Measurements from ENCODE around the gene MSLN. TPM values are rescaled to one million over a fixed set of nuclear protein-coding genes. Genes with fewer than 3 reads are reported as not detected.

MSLN gene
- total RNA-seq, 3 donors from 2014 or later (not counting 1 experiment from before 2014, with no cell fraction given), result not detected

- ATAC-seq (no peak), DNase-seq (no peak)
- TF ChIP-seq CTCF (IDR thresholded peaks at IDR 0.05), result no peak
- WGBS (ENCODE audit: insufficient coverage), result 96% methylated on average over 46 of the region's 46 CpGs
- H3K9me3 Mint-ChIP-seq, result no peaks in the 10 kb centered on the region
- no peaks in the 10 kb centered on the region for H3K27me3 ChIP-seq (ENCODE audit: control insufficient read depth, insufficient read depth, low read length)
- H3K36me3 Mint-ChIP-seq, result no peaks in the 10 kb centered on the region
- H3K4me3 Mint-ChIP-seq, result no peak overlapping the region
- H3K27ac ChIP-seq (ENCODE audit: low read length), result no peak overlapping the region
- intact Hi-C loops (cut with micrococcal nuclease), result no loop called here
- no peaks in the 10 kb centered on the region for H3K9me3 ChIP-seq (ENCODE audit: control insufficient read depth, insufficient read depth, low read length)
- H3K4me1 ChIP-seq (ENCODE audit: control insufficient read depth, insufficient read depth, low read length), result peaks cover 15% of the 10 kb centered on the region
- H3K27ac Mint-ChIP-seq, result no peak overlapping the region
- no peaks in the 10 kb centered on the region for H3K36me3 ChIP-seq (ENCODE audit: control insufficient read depth, insufficient read depth, low read length)
- H3K4me3 ChIP-seq (ENCODE audit: low read length), result no peak overlapping the region
- H3K4me1 Mint-ChIP-seq, result peaks cover 0 to 4% of the 10 kb centered on the region in 2 donors
- no peaks in the 10 kb centered on the region for H3K27me3 Mint-ChIP-seq (ENCODE audit: low read depth in 2 of 2)
Observed at GRCh38 chr16:792221-792995, 31.9 kb downstream of the MSLN start.

DNA sequence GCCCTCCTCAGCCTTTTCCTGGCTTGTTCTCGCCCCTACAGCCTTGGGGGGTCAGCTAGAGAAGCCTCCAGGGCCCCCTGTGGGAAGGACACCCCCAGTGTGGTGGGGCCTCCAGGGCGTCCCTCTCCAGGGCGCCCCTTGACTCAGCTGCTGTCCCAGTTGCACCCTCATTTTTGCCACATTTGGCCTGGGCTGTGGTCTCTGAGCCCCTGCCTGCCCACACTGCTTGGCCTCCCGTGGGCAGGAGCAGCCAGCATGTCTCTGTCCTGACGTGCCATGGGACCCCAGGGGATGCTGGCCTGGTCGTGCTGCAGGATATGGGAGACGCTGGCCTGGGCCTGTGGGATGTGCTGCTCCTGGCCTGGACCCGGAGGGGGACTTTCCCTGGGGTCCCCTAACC is 32.9 kb downstream of the MSLN start:
- no peak for DNase-seq
- Mint-ChIP-seq H3K36me3 (no peaks in the 10 kb centered on the region), H3K9me3 (no peaks in the 10 kb centered on the region), H3K4me1 (no peaks in the 10 kb centered on the region), H3K27me3 (ENCODE audit: low read depth in 2 of 2) (peaks cover 0 to 3% of the 10 kb centered on the region in 2 donors), H3K4me3 (no peak overlapping the region), H3K27ac (no peak overlapping the region)
- no peaks in the 10 kb centered on the region for H3K9me3 ChIP-seq (ENCODE audit: control insufficient read depth, insufficient read depth, low read length)
- ATAC-seq, result no peak
- WGBS (ENCODE audit: insufficient coverage), result 94% methylated on average over 8 of the region's 8 CpGs
- peaks cover 9% of the 10 kb centered on the region for H3K4me1 ChIP-seq (ENCODE audit: control insufficient read depth, insufficient read depth, low read length)
- no peak overlapping the region for H3K27ac ChIP-seq (ENCODE audit: low read length)
- H3K27me3 ChIP-seq (ENCODE audit: control insufficient read depth, insufficient read depth, low read length), result no peaks in the 10 kb centered on the region
- no peak overlapping the region for H3K4me3 ChIP-seq (ENCODE audit: low read length)
- TF ChIP-seq CTCF (IDR thresholded peaks at IDR 0.05), result no peak
- intact Hi-C loops (cut with micrococcal nuclease), result no loop called here
- no peaks in the 10 kb centered on the region for H3K36me3 ChIP-seq (ENCODE audit: control insufficient read depth, insufficient read depth, low read length)

- Histone ChIP-seq H3K36me3 (ENCODE audit: control insufficient read depth, insufficient read depth, low read length) (no peaks in the 10 kb centered on the region), H3K4me1 (ENCODE audit: control insufficient read depth, insufficient read depth, low read length) (peaks cover 4% of the 10 kb centered on the region), H3K4me3 (ENCODE audit: low read length) (no peak overlapping the region), H3K27me3 (ENCODE audit: control insufficient read depth, insufficient read depth, low read length) (no peaks in the 10 kb centered on the region), H3K9me3 (ENCODE audit: control insufficient read depth, insufficient read depth, low read length) (no peaks in the 10 kb centered on the region), H3K27ac (ENCODE audit: low read length) (no peak overlapping the region)
- no peak for ATAC-seq
- Mint-ChIP-seq H3K27me3 (ENCODE audit: low read depth in 2 of 2) (peaks cover 0 to 3% of the 10 kb centered on the region in 2 donors), H3K36me3 (no peaks in the 10 kb centered on the region), H3K9me3 (no peaks in the 10 kb centered on the region), H3K4me3 (no peak overlapping the region), H3K4me1 (no peaks in the 10 kb centered on the region), H3K27ac (no peak overlapping the region)
- WGBS (ENCODE audit: insufficient coverage), result 94% methylated on average over 40 of the region's 40 CpGs
- intact Hi-C loops (cut with micrococcal nuclease), result no loop called here
- no peak for TF ChIP-seq CTCF (IDR thresholded peaks at IDR 0.05)
- DNase-seq, result no peak
Observed at GRCh38 chr16:794091-794822, 33.7 kb downstream of the MSLN start.
